ENCODE measurements around the gene NTRK2.

- TF ChIP-seq CTCF (IDR thresholded peaks at IDR 0.05) (no peak), POLR2AphosphoS5 (IDR thresholded peaks at IDR 0.05; ENCODE audit: insufficient read depth in 1 of 2, low read depth in 1 of 2) (no peak), POLR2A (IDR thresholded peaks at IDR 0.05) (no peak)
These were observed 179.5 kb downstream of the NTRK2 start for GRCh38 chr9:84849049-84849448.

All from vagina (tissue), 2 donors.